CD4-positive, alpha-beta T cell (primary cell): ENCODE data around the gene TEN1. TPM values are rescaled to one million over a fixed set of nuclear protein-coding genes. Genes with fewer than 3 reads are reported as not detected.

ENCODE experiments used
- ATAC-seq: fragments of 200-7000 bp; cut with Tn5 transposase; one replicate; pipeline ENCODE4 v1.10.0; 2022; ENCODE audit warnings: mild to moderate bottlenecking; ENCODE audit not compliant: poor library complexity
- CTCF ChIA-PET: fragments of 350-600 bp; sonication (Branson Sonifier 250); formaldehyde crosslinking; loops from one replicate; lab custom pipeline; 2021; ENCODE audit warnings: antibody characterized with exemption, inconsistent platforms; lab: Charles Lee
- POLR2A ChIA-PET: fragments of 350-600 bp; sonication (Branson Sonifier 250); formaldehyde crosslinking; loops from one replicate; lab custom pipeline; 2021; ENCODE audit warnings: antibody characterized with exemption, inconsistent platforms; lab: Charles Lee
- DNase-seq, 14 experiments: peaks; one replicate each; pipeline ENCODE4 v3.0.0-alpha.2; 2013 to 2020; ENCODE audit warnings: mixed read lengths in 2 of 14
- H3K27ac ChIP-seq, 2 donors: one replicate each; pipeline versions ENCODE4 v1.5.1 to v1.7.0; 2013; ENCODE audit warnings: low read length in 2 of 2, low read depth in 1 of 2, mild to moderate bottlenecking in 1 of 2
- H3K27me3 ChIP-seq, 2 experiments: 1 replicate in 1 of 2; 2 replicates in 1 of 2; pipeline versions ENCODE4 v1.6.1 to v1.7.0; 2013; ENCODE audit warnings: low read length in 2 of 2, control low read depth in 1 of 2, mild to moderate bottlenecking in 1 of 2, moderate library complexity in 1 of 2; ENCODE audit not compliant: insufficient read depth in 2 of 2, control insufficient read depth in 1 of 2
- H3K36me3 ChIP-seq: one replicate; pipeline ENCODE4 v1.6.1; 2013; ENCODE audit warnings: low read length, control low read depth; ENCODE audit not compliant: insufficient read depth
- H3K4me1 ChIP-seq: one replicate; pipeline ENCODE4 v1.6.1; 2013; ENCODE audit warnings: low read length, control low read depth; ENCODE audit not compliant: insufficient read depth
- H3K4me3 ChIP-seq: one replicate; pipeline ENCODE4 v1.5.1; 2013; ENCODE audit warnings: mild to moderate bottlenecking, low read length, moderate library complexity
- H3K9me3 ChIP-seq, 2 experiments: 1 replicate in 1 of 2; 2 replicates in 1 of 2; pipeline versions ENCODE4 v1.6.1 to v1.7.0; 2013; ENCODE audit warnings: low read length in 2 of 2, mild to moderate bottlenecking in 2 of 2, control low read depth in 1 of 2, moderate library complexity in 1 of 2; ENCODE audit not compliant: control insufficient read depth in 1 of 2, insufficient read depth in 1 of 2
- H3K27ac Mint-ChIP-seq: one replicate; pipeline ENCODE4 v1.8.0; 2020; ENCODE audit warnings: mixed read lengths
- H3K27me3 Mint-ChIP-seq: one replicate; pipeline ENCODE4 v1.8.0; 2021; ENCODE audit warnings: mixed read lengths
- H3K36me3 Mint-ChIP-seq: one replicate; pipeline ENCODE4 v1.8.0; 2021; ENCODE audit warnings: low read depth, mixed read lengths
- H3K4me1 Mint-ChIP-seq: one replicate; pipeline ENCODE4 v1.8.0; 2021; ENCODE audit warnings: low read depth, mixed read lengths
- H3K4me3 Mint-ChIP-seq: one replicate; pipeline ENCODE4 v1.8.0; 2020; ENCODE audit warnings: mild to moderate bottlenecking, mixed read lengths
- H3K9me3 Mint-ChIP-seq: one replicate; pipeline ENCODE4 v1.8.0; 2020; ENCODE audit warnings: mixed read lengths
- CTCF ChIP-seq: fragments of 200-600 bp; IDR thresholded peaks from one replicate; pipeline ENCODE4 v1.8.0; 2022; ENCODE audit warnings: antibody characterized with exemption, mild to moderate bottlenecking
- intact Hi-C, 2 experiments: fragments of 100-400 bp; cut with DNase I in 1 of 2; cut with micrococcal nuclease in 1 of 2; formaldehyde crosslinking; loops; one replicate each; pipeline versions ENCODE4 v1.15.1 to v1.9.0; 2023 to 2025; cut with DNase I, micrococcal nuclease
- total RNA-seq, 174 experiments: library from RNA in 2 of 174; stranded (reverse) in 2 of 174; gene quantifications; one replicate each; pipeline ENCODE4 v1.2.3 and lab custom pipeline; 2021 to 2026

The TEN1 gene
- total RNA-seq, 2 experiments from 2014 or later: 13.0 to 13.8 TPM

DNA sequence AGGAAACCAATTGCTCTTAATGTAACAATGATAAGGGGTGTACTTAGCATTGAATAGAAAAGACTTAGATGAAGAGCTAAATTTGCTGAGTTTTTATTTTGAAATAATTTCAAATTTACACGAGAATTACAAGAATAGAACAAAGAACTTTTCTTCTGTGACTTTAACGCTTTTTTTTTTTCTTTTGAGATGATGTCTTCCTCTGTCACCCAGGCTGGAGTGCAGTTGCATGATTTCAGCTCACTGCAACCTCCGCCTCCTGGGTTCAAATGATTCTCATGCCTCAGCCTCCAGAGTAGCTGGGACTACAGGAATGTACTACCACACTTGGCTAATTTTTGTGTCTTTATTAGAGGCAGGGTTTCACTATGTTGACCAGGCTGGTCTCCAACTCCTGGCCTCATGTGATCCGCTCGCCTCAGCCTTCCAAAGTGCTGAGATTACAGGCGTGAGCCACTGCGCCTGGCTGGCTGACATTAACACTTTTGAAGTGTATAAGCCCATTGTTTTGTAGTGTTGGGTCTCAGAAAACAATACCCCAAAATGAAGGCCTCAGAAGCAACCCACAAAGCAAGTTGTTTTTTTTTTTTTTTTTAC, 2.1 kb downstream of the TEN1 start:
- Mint-ChIP-seq H3K9me3 (no peaks in the 10 kb centered on the region), H3K4me3 (peak overlapping the region; percentile 95), H3K4me1 (peaks cover 44% of the 10 kb centered on the region), H3K27ac (peak overlapping the region; percentile 100), H3K36me3 (peaks cover 16% of the 10 kb centered on the region), H3K27me3 (no peaks in the 10 kb centered on the region)
- ChIA-PET POLR2A (interaction anchor here (1.0 to 1.4 kb wide), 3 partner anchors 48 to 285 kb away, joined by 3 to 6 read pairs (median 3); partner anchors contain the start of gene WBP2), CTCF (interaction anchor here (1.6 kb wide), 1 partner anchor 33 kb away, joined by 6 read pairs; no protein-coding TSS in a partner anchor)
- Histone ChIP-seq H3K27me3 (no peaks in the 10 kb centered on the region), H3K36me3 (no peaks in the 10 kb centered on the region), H3K4me1 (peaks cover 19% of the 10 kb centered on the region), H3K4me3 (no peak overlapping the region), H3K9me3 (no peaks in the 10 kb centered on the region), H3K27ac (no peak overlapping the region)
- DNase-seq: no peak
- intact Hi-C loops: loop anchor here in 1 of 2 experiments (10.0 kb wide), 1 partner anchor 404 kb away; the partner anchor contains the start of gene SPHK1
- no peak for ATAC-seq
- TF ChIP-seq CTCF: no peak

GRCh38 chr17:75983501-75984181, 4.6 kb downstream of the TEN1 start:
- Mint-ChIP-seq H3K27ac (no peak overlapping the region), H3K9me3 (no peaks in the 10 kb centered on the region), H3K36me3 (peaks cover 16% of the 10 kb centered on the region), H3K4me1 (peaks cover 24% of the 10 kb centered on the region), H3K27me3 (no peaks in the 10 kb centered on the region), H3K4me3 (no peak overlapping the region)
- no peak for ATAC-seq
- no peaks in the 10 kb centered on the region for H3K27me3 ChIP-seq
- ChIA-PET CTCF (no interaction called here), POLR2A (no interaction called here)
- peak in 1 of 14 experiments; percentile 8 for DNase-seq
- intact Hi-C loops: loop anchor here in 1 of 2 experiments (10.0 kb wide), 1 partner anchor 401 kb away; the partner anchor contains the start of gene SPHK1
- no peaks in the 10 kb centered on the region for H3K9me3 ChIP-seq
- peaks cover 3% of the 10 kb centered on the region for H3K36me3 ChIP-seq
- H3K4me1 ChIP-seq: peaks cover 11% of the 10 kb centered on the region
- H3K4me3 ChIP-seq: no peak overlapping the region
- no peak overlapping the region for H3K27ac ChIP-seq
- no peak for TF ChIP-seq CTCF

- Histone ChIP-seq H3K9me3 (no peaks in the 10 kb centered on the region), H3K4me3 (no peak overlapping the region), H3K36me3 (peaks cover 3% of the 10 kb centered on the region), H3K27me3 (no peaks in the 10 kb centered on the region), H3K4me1 (no peaks in the 10 kb centered on the region), H3K27ac (no peak overlapping the region)
- Mint-ChIP-seq H3K27ac (no peak overlapping the region), H3K36me3 (peaks cover 5% of the 10 kb centered on the region), H3K4me3 (no peak overlapping the region), H3K9me3 (no peaks in the 10 kb centered on the region), H3K27me3 (no peaks in the 10 kb centered on the region), H3K4me1 (peaks cover 5% of the 10 kb centered on the region)
- ChIA-PET POLR2A (no interaction called here), CTCF (no interaction called here)
- DNase-seq: no peak
- no peak for TF ChIP-seq CTCF
- ATAC-seq: no peak
- intact Hi-C loops: loop anchor here in 1 of 2 experiments (10.0 kb wide), 1 partner anchor 399 kb away; the partner anchor contains the start of gene SPHK1
Measured at GRCh38 chr17:75985986-75986385, 6.9 kb downstream of the TEN1 start.
